ENCODE results near the gene MYO1C.

GRCh38 chr17:1519678-1520077, 27.2 kb upstream of the MYO1C start:
- TF ChIP-seq CTCF (IDR thresholded peaks at IDR 0.05 in 4 of 5, conservative IDR thresholded peaks at IDR 0.05 in 1 of 5) (no peak), POLR2A (IDR thresholded peaks at IDR 0.05) (no peak)

Measured in gastrocnemius medialis (tissue), 4 donors.